IMR-90 (cell line): ENCODE results near the gene KIAA0513. TPM values are rescaled to one million over a fixed set of nuclear protein-coding genes. Genes with fewer than 3 reads are reported as not detected.

Experiments used
- ATAC-seq: fragments of 200-7000 bp; cut with Tn5 transposase; 2 replicates; pipeline ENCODE4 v1.9.1; 2020; ENCODE audit warnings: low read depth, mild to moderate bottlenecking, moderate library complexity
- BruUV-seq: library from RNA; stranded (reverse); fragments of 400-500 nt; replicated peaks from 2 replicates; lab custom pipeline; 2021; lab: Mats Ljungman, UMichigan
- CTCF ChIA-PET: fragments of 300-600 bp; formaldehyde crosslinking; extraction: SDS; loops from one replicate; lab custom pipeline; 2021; ENCODE audit warnings: antibody characterized with exemption; lab: Yijun Ruan, JAX
- POLR2A ChIA-PET: fragments of 300-600 bp; sonication (Branson Sonifier 250); formaldehyde crosslinking; loops from one replicate; lab custom pipeline; 2022; ENCODE audit warnings: antibody characterized with exemption; ENCODE audit not compliant: unreplicated experiment; lab: Charles Lee
- DNase-seq: peaks from one replicate; pipeline ENCODE4 v3.0.0; 2013
- H2AFZ ChIP-seq: replicated peaks from 2 replicates; pipeline ENCODE3; 2013; ENCODE audit warnings: low read length, mild to moderate bottlenecking; ENCODE audit not compliant: poor library complexity
- H2AK5ac ChIP-seq: 2 replicates; pipeline ENCODE4 v1.6.1; 2013; ENCODE audit warnings: low read depth, low read length, inconsistent platforms
- H2AK9ac ChIP-seq: replicated peaks from 2 replicates; pipeline ENCODE3; 2013; ENCODE audit warnings: mild to moderate bottlenecking, low read depth, low read length, moderate library complexity; ENCODE audit not compliant: poor library complexity
- H2BK120ac ChIP-seq: 2 replicates; pipeline ENCODE4 v1.6.1; 2013; ENCODE audit warnings: low read depth, low read length, inconsistent platforms
- H2BK15ac ChIP-seq: 3 replicates; pipeline ENCODE4 v1.6.1; 2013; ENCODE audit warnings: low read depth, low read length, inconsistent platforms
- H2BK20ac ChIP-seq: 2 replicates; pipeline ENCODE4 v1.6.1; 2013; ENCODE audit warnings: low read depth, mild to moderate bottlenecking, inconsistent platforms, low read length, moderate library complexity
- H2BK5ac ChIP-seq: 2 replicates; pipeline ENCODE4 v1.6.1; 2013; ENCODE audit warnings: mild to moderate bottlenecking, low read depth, low read length, inconsistent platforms; ENCODE audit not compliant: poor library complexity, severe bottlenecking
- H3K14ac ChIP-seq: replicated peaks from 2 replicates; pipeline ENCODE4 v1.6.1; 2013; ENCODE audit warnings: low read depth, low read length, inconsistent platforms
- H3K18ac ChIP-seq: 2 replicates; pipeline ENCODE4 v1.6.1; 2013; ENCODE audit warnings: low read depth, low read length, control low read depth
- H3K23ac ChIP-seq: 2 replicates; pipeline ENCODE4 v1.6.1; 2013; ENCODE audit warnings: low read depth, low read length, inconsistent platforms
- H3K27ac ChIP-seq: 2 replicates; pipeline ENCODE4 v1.5.1; 2013; ENCODE audit warnings: mild to moderate bottlenecking, control low read depth, low read length; ENCODE audit not compliant: insufficient read depth
- H3K27me3 ChIP-seq: 2 replicates; pipeline ENCODE4 v1.6.1; 2013; ENCODE audit warnings: low read length; ENCODE audit not compliant: control insufficient read depth, insufficient read depth
- H3K36me3 ChIP-seq: 2 replicates; pipeline ENCODE4 v1.6.1; 2013; ENCODE audit warnings: low read length, mixed read lengths; ENCODE audit not compliant: control insufficient read depth, insufficient read depth
- H3K4ac ChIP-seq: 2 replicates; pipeline ENCODE4 v1.6.1; 2013; ENCODE audit warnings: low read depth, low read length, inconsistent platforms
- H3K4me1 ChIP-seq: 2 replicates; pipeline ENCODE4 v1.6.1; 2013; ENCODE audit warnings: low read length, mixed read lengths; ENCODE audit not compliant: control insufficient read depth, insufficient read depth
- H3K4me2 ChIP-seq: 2 replicates; pipeline ENCODE4 v1.6.1; 2013; ENCODE audit warnings: low read depth, mild to moderate bottlenecking, control low read depth, low read length, moderate library complexity
- H3K4me3 ChIP-seq: 2 replicates; pipeline ENCODE4 v1.5.1; 2013; ENCODE audit warnings: low read depth, mild to moderate bottlenecking, control low read depth, low read length, moderate library complexity; ENCODE audit not compliant: insufficient read depth
- H3K56ac ChIP-seq: 2 replicates; pipeline ENCODE4 v1.6.1; 2013; ENCODE audit warnings: low read length, inconsistent platforms; ENCODE audit not compliant: insufficient read depth; ENCODE audit errors: extremely low read depth
- H3K79me1 ChIP-seq, 2 experiments: 2 replicates each; pipeline ENCODE4 v1.6.1; 2013; ENCODE audit warnings: low read length in 2 of 2, inconsistent platforms in 1 of 2, low read depth in 1 of 2
- H3K9ac ChIP-seq: 2 replicates; pipeline ENCODE4 v1.6.1; 2013; ENCODE audit warnings: low read depth, low read length, control low read depth
- H3K9me1 ChIP-seq: 2 replicates; pipeline ENCODE4 v1.6.1; 2013; ENCODE audit warnings: low read length, inconsistent platforms; ENCODE audit not compliant: insufficient read depth
- H3K9me3 ChIP-seq: 2 replicates; pipeline ENCODE4 v1.6.1; 2013; ENCODE audit warnings: low read length; ENCODE audit not compliant: control insufficient read depth, insufficient read depth
- H4K20me1 ChIP-seq: 2 replicates; pipeline ENCODE4 v1.6.1; 2013; ENCODE audit warnings: low read length, inconsistent platforms; ENCODE audit not compliant: insufficient read depth
- H4K5ac ChIP-seq: 2 replicates; pipeline ENCODE4 v1.6.1; 2013; ENCODE audit warnings: mild to moderate bottlenecking, low read depth, low read length, control low read depth
- H4K8ac ChIP-seq, 2 experiments: 2 replicates each; pipeline ENCODE4 v1.6.1; 2013; ENCODE audit warnings: low read depth in 2 of 2, low read length in 2 of 2, control low read depth in 1 of 2, inconsistent platforms in 1 of 2
- H4K91ac ChIP-seq: 2 replicates; pipeline ENCODE4 v1.6.1; 2013; ENCODE audit warnings: low read depth, low read length, inconsistent platforms; ENCODE audit not compliant: insufficient read depth
- BHLHE40 ChIP-seq: fragments of 150-350 bp; IDR thresholded peaks from 2 replicates; pipeline ENCODE4 v1.6.1; 2016; ENCODE audit warnings: mild to moderate bottlenecking, low read depth, low read length
- CEBPB ChIP-seq: IDR thresholded peaks from 2 replicates; pipeline ENCODE4 v1.6.1; 2012; ENCODE audit warnings: low read depth, low read length, improper control_type of control experiment
- CHD1 ChIP-seq: IDR thresholded peaks from 2 replicates; pipeline ENCODE4 v1.6.1; 2012; ENCODE audit warnings: low read depth, low read length, improper control_type of control experiment
- CTCF ChIP-seq: conservative IDR thresholded peaks from 2 replicates; pipeline ENCODE4 v1.5.1; 2012; ENCODE audit warnings: mild to moderate bottlenecking, low read depth, low read length, improper control_type of control experiment
- ELK1 ChIP-seq: fragments of 150-350 bp; IDR thresholded peaks from 2 replicates; pipeline ENCODE4 v1.6.1; 2016; ENCODE audit warnings: low read depth, mild to moderate bottlenecking, low read length, moderate library complexity, borderline replicate concordance
- MAZ ChIP-seq: IDR thresholded peaks from 2 replicates; pipeline ENCODE4 v1.6.1; 2012; ENCODE audit warnings: low read depth, mild to moderate bottlenecking, low read length, improper control_type of control experiment, moderate library complexity, borderline replicate concordance
- POLR2A ChIP-seq: IDR thresholded peaks from 2 replicates; pipeline ENCODE4 v1.6.1; 2012; ENCODE audit warnings: mild to moderate bottlenecking, low read depth, low read length
- USF2 ChIP-seq: fragments of 150-350 bp; IDR thresholded peaks from 2 replicates; pipeline ENCODE4 v1.6.1; 2017; ENCODE audit warnings: mild to moderate bottlenecking, antibody characterized with exemption, low read length, low read depth
- WGBS, 2 experiments: methylation state at CpG; one replicate each; pipeline versions ENCODE4 v1.1.5 to v1.1.7; 2013; ENCODE audit warnings: missing lambda C conversion rate in 2 of 2; ENCODE audit not compliant: insufficient read length in 1 of 2; ENCODE audit errors: extremely low coverage in 2 of 2; 5-methylcytosine and 5-hydroxymethylcytosine counted together
- dilution Hi-C: fragments of 300-500 bp; cut with HindIII; formaldehyde crosslinking; loops from one replicate; pipeline ENCODE4 v1.14.3; 2018; ENCODE audit warnings: low sequenced_read_pairs; ENCODE audit not compliant: unreplicated experiment
- in situ Hi-C: fragments of 300-500 bp; cut with MboI; formaldehyde crosslinking; loops from 3 replicates; pipeline ENCODE4 v1.14.3; 2019; ENCODE audit warnings: low sequenced_read_pairs, inconsistent platforms, mixed read lengths
- intact Hi-C: fragments of 100-400 bp; cut with micrococcal nuclease; formaldehyde crosslinking; loops from 2 replicates; pipeline ENCODE4 v1.10.0; 2022
- polyA plus RNA-seq, 3 experiments: library from polyadenylated mRNA; depleted of rRNA; stranded (reverse); fragments of >200 nt; gene quantifications; 2 replicates each; pipeline ENCODE4 v1.2.3, GENCODE V29; 2012; ENCODE audit warnings: low replicate concordance in 1 of 3
- total RNA-seq: library from RNA; depleted of rRNA; stranded (reverse); fragments of >200 nt; gene quantifications from 2 replicates; pipeline ENCODE4 v1.2.3, GENCODE V29; 2012

Gene KIAA0513
- total and polyA plus RNA-seq, 2 of the 4 experiments (the other 2 are of a cell fraction), result 9.5 TPM

- H2AK9ac ChIP-seq, result no peak overlapping the region
- H3K23ac ChIP-seq, result no peak overlapping the region
- H4K20me1 ChIP-seq, result peaks cover 5% of the 10 kb centered on the region
- no peak overlapping the region for H3K56ac ChIP-seq
- no TSS peak for BruUV-seq
- intact Hi-C loops, result no loop called here
- no peak overlapping the region for H2AFZ ChIP-seq
- peaks cover 5% of the 10 kb centered on the region; the same call in 1 of the 2 replicates for H3K36me3 ChIP-seq
- H3K9ac ChIP-seq, result no peak overlapping the region
- in situ Hi-C loops, result no loop called here
- no peak overlapping the region for H3K14ac ChIP-seq
- H3K4me1 ChIP-seq, result peaks cover 3% of the 10 kb centered on the region; the same call in 1 of the 2 replicates
- H2BK15ac ChIP-seq, result no peak overlapping the region
- peaks cover 0 to 19% of the 10 kb centered on the region in 2 experiments; a peak in 3 of 4 replicates for H3K79me1 ChIP-seq
- POLR2A ChIA-PET, result no interaction called here
- H2AK5ac ChIP-seq, result no peak overlapping the region
- H3K9me3 ChIP-seq, result no peaks in the 10 kb centered on the region
- H3K27me3 ChIP-seq, result peaks cover 1% of the 10 kb centered on the region; the same call in 1 of the 2 replicates
- no peak overlapping the region for H2BK20ac ChIP-seq
- WGBS, 2 experiments, result no CpG with 5 or more reads among the region's 5 CpGs
- no peak for ATAC-seq
- DNase-seq, result no peak
- dilution Hi-C loops, result no loop called here
- no peak overlapping the region for H2BK120ac ChIP-seq
- H3K4ac ChIP-seq, result no peak overlapping the region
- H3K4me3 ChIP-seq, result no peak overlapping the region
- H3K4me2 ChIP-seq, result no peak overlapping the region
- H4K8ac ChIP-seq, result no peak overlapping the region
- H4K5ac ChIP-seq, result no peak overlapping the region
- no peak overlapping the region for H3K18ac ChIP-seq
- CTCF ChIA-PET, result no interaction called here
- no peak overlapping the region for H4K91ac ChIP-seq
- no peak overlapping the region for H2BK5ac ChIP-seq
- H3K9me1 ChIP-seq, result peaks cover 3% of the 10 kb centered on the region
- no peak for TF ChIP-seq ELK1
- no peak for TF ChIP-seq USF2
- no peak for TF ChIP-seq BHLHE40
- TF ChIP-seq CTCF, result no peak
- TF ChIP-seq CEBPB, result no peak
- TF ChIP-seq CHD1, result no peak
- TF ChIP-seq MAZ, result no peak
- TF ChIP-seq POLR2A, result no peak
- H3K27ac ChIP-seq, result no peak overlapping the region
Observed at GRCh38 chr16:85045077-85045476, 17.5 kb downstream of the KIAA0513 start.
